K562 (cell line): Measurements from ENCODE around the gene CEP131. TPM values are rescaled to one million over a fixed set of nuclear protein-coding genes. Genes with fewer than 3 reads are reported as not detected.

ENCODE experiments used
- ATAC-seq: fragments of 200-7000 bp; cut with Tn5 transposase; 3 replicates; pipeline ENCODE4 v1.9.1; 2020; ENCODE audit warnings: moderate library complexity
- BruUV-seq: library from RNA; stranded (reverse); fragments of 400-500 nt; replicated peaks from 2 replicates; lab custom pipeline; 2021; lab: Mats Ljungman, UMichigan
- CTCF ChIA-PET: fragments of 300-600 bp; formaldehyde crosslinking; extraction: SDS; loops from one replicate; lab custom pipeline; 2021; ENCODE audit warnings: low intra/inter-chr PET ratio; lab: Yijun Ruan, JAX
- POLR2A ChIA-PET: fragments of 300-600, 350-650 bp; sonication (Branson Sonifier 250); formaldehyde crosslinking; extraction: SDS; loops from one replicate; lab custom pipeline; 2021; ENCODE audit warnings: antibody characterized with exemption, inconsistent platforms; lab: Yijun Ruan, JAX
- DNase-seq, 4 experiments: peaks; one replicate each; pipeline versions ENCODE4 v3.0.0 to v3.0.0-alpha.2; 2011 to 2018; ENCODE audit warnings: low spot score in 3 of 4, mixed read lengths in 3 of 4; ENCODE audit errors: extremely low read depth in 1 of 4
- FAIRE-seq: peaks from 2 replicates; lab custom pipeline; 2011; peaks lifted over from hg19 to GRCh38; lab: Jason Lieb, UNC
- H2AFZ ChIP-seq: 2 replicates; pipeline ENCODE4 v1.6.0; 2011; ENCODE audit warnings: low read depth, low read length, control low read depth, inconsistent platforms
- H3K27ac ChIP-seq: fragments of 200-600 bp; 3 replicates; pipeline ENCODE4 v1.8.0; 2011; ENCODE audit warnings: low read depth, mild to moderate bottlenecking, control low read depth, inconsistent platforms, low read length, moderate library complexity, mixed read lengths; ENCODE audit errors: extremely low read depth
- H3K27me3 ChIP-seq, 2 experiments: fragments of 300-600 bp in 1 of 2; 2 replicates in 1 of 2; 3 replicates in 1 of 2; pipeline versions ENCODE4 v1.6.0 to v1.8.0; 2011; ENCODE audit warnings: inconsistent platforms in 2 of 2, low read length in 2 of 2, mild to moderate bottlenecking in 1 of 2, mixed read lengths in 1 of 2, moderate library complexity in 1 of 2; ENCODE audit not compliant: control insufficient read depth in 2 of 2, insufficient read depth in 2 of 2
- H3K36me3 ChIP-seq: fragments of 300-600 bp; 3 replicates; pipeline ENCODE4 v1.8.0; 2011; ENCODE audit warnings: mild to moderate bottlenecking, low read length, inconsistent platforms; ENCODE audit not compliant: control insufficient read depth, insufficient read depth
- H3K4me1 ChIP-seq, 2 experiments: fragments of 200-600 bp in 1 of 2; replicated peaks in 1 of 2; 2 replicates in 1 of 2; 3 replicates in 1 of 2; pipeline versions ENCODE4 v1.5.1 to v1.8.0; 2011; ENCODE audit warnings: inconsistent platforms in 2 of 2, low read length in 2 of 2, mild to moderate bottlenecking in 1 of 2, mixed read lengths in 1 of 2, moderate library complexity in 1 of 2; ENCODE audit not compliant: control insufficient read depth in 2 of 2, insufficient read depth in 2 of 2
- H3K4me2 ChIP-seq: 2 replicates; pipeline ENCODE4 v1.6.1; 2011; ENCODE audit warnings: low read length, control low read depth, inconsistent platforms, mixed read lengths; ENCODE audit not compliant: insufficient read depth
- H3K4me3 ChIP-seq: fragments of 200-600 bp; sonication (generic), shearing (Covaris generic); 2 replicates; pipeline ENCODE4 v1.5.1; 2016; ENCODE audit warnings: control low read depth, inconsistent platforms
- H3K79me2 ChIP-seq: fragments of 200-600 bp; 3 replicates; pipeline ENCODE4 v1.8.0; 2011; ENCODE audit warnings: low read length, inconsistent platforms; ENCODE audit not compliant: control insufficient read depth, insufficient read depth
- H3K9ac ChIP-seq, 2 experiments: 2 replicates each; pipeline versions ENCODE4 v1.6.0 to v1.6.1; 2011; ENCODE audit warnings: low read depth in 2 of 2, low read length in 2 of 2, control low read depth in 1 of 2, inconsistent platforms in 1 of 2, mild to moderate bottlenecking in 1 of 2, mixed read lengths in 1 of 2; ENCODE audit not compliant: insufficient read depth in 1 of 2
- H3K9me1 ChIP-seq: one replicate; pipeline ENCODE4 v1.6.0; 2011; ENCODE audit warnings: inconsistent platforms, mild to moderate bottlenecking, low read length, moderate library complexity; ENCODE audit not compliant: control insufficient read depth, insufficient read depth
- H3K9me3 ChIP-seq: replicated peaks from 2 replicates; pipeline ENCODE4 v1.5.1; 2011; ENCODE audit warnings: low read depth, low read length, inconsistent platforms; ENCODE audit not compliant: control insufficient read depth, insufficient read depth
- H4K20me1 ChIP-seq: replicated peaks from 2 replicates; pipeline ENCODE4 v1.6.1; 2011; ENCODE audit warnings: low read length, inconsistent platforms, mixed read lengths; ENCODE audit not compliant: control insufficient read depth, insufficient read depth
- CREM ChIP-seq: IDR thresholded peaks from 2 replicates; pipeline ENCODE4 v1.6.1; 2014; ENCODE audit warnings: antibody characterized with exemption, low read depth
- FOXJ3 ChIP-seq: sonication (generic); formaldehyde crosslinking; IDR thresholded peaks from 2 replicates; pipeline ENCODE4 v1.4.0; 2020; ENCODE audit warnings: mild to moderate bottlenecking, missing genetic modification reagents
- HMBOX1 ChIP-seq: sonication (generic); IDR thresholded peaks from 2 replicates; pipeline ENCODE4 v1.6.1; 2016
- HMG20A ChIP-seq: fragments of 450-650 bp; formaldehyde crosslinking; conservative IDR thresholded peaks from 2 replicates; pipeline ENCODE4 v1.4.0; 2020; ENCODE audit warnings: mild to moderate bottlenecking, mixed read lengths
- ILK ChIP-seq: fragments of 450-650 bp; IDR thresholded peaks from 2 replicates; pipeline ENCODE4 v1.6.1; 2016; ENCODE audit warnings: missing genetic modification characterization, low read depth, mild to moderate bottlenecking, missing compliant biosample characterization, moderate library complexity, borderline replicate concordance
- MECOM ChIP-seq: fragments of 250-450 bp; sonication (Bioruptor Pico); IDR thresholded peaks from 2 replicates; pipeline ENCODE4 v1.8.0; 2022; ENCODE audit warnings: inconsistent platforms
- MTF1 ChIP-seq: fragments of 250-450 bp; sonication (Bioruptor Pico); IDR thresholded peaks from 2 replicates; pipeline ENCODE4 v1.9.0; 2021; ENCODE audit warnings: moderate library complexity, mild to moderate bottlenecking, inconsistent platforms, borderline replicate concordance
- NFE2 ChIP-seq: IDR thresholded peaks from 2 replicates; pipeline ENCODE4 v1.6.1; 2014; ENCODE audit warnings: antibody characterized with exemption, low read depth
- POLR2B ChIP-seq: fragments of 450-650 bp; IDR thresholded peaks from 2 replicates; pipeline ENCODE4 v1.6.1; 2018; ENCODE audit warnings: low read depth; ENCODE audit not compliant: partially characterized antibody
- RBM22 ChIP-seq: fragments of 200-400 bp; formaldehyde crosslinking; IDR thresholded peaks from 2 replicates; pipeline ENCODE4 v1.6.1; 2018; ENCODE audit warnings: low read length, low read depth; ENCODE audit not compliant: poor library complexity, severe bottlenecking
- RBM34 ChIP-seq: fragments of 200-400 bp; formaldehyde crosslinking; IDR thresholded peaks from 2 replicates; pipeline ENCODE4 v1.6.1; 2018; ENCODE audit warnings: low read length, borderline replicate concordance; ENCODE audit not compliant: insufficient read depth
- SAFB ChIP-seq: fragments of 200-400 bp; formaldehyde crosslinking; IDR thresholded peaks from 2 replicates; pipeline ENCODE4 v1.6.1; 2017; ENCODE audit warnings: low read depth, low read length, borderline replicate concordance
- STAT5B ChIP-seq: fragments of 250-450 bp; sonication (Bioruptor Pico); IDR thresholded peaks from 2 replicates; pipeline ENCODE4 v1.8.0; 2021; ENCODE audit warnings: mild to moderate bottlenecking, inconsistent platforms
- THAP12 ChIP-seq: fragments of 250-450 bp; sonication (Bioruptor Pico); IDR thresholded peaks from 2 replicates; pipeline ENCODE4 v1.9.0; 2021; ENCODE audit warnings: mild to moderate bottlenecking, inconsistent platforms
- YY1 ChIP-seq, 3 experiments: IDR thresholded peaks; 2 replicates each; pipeline ENCODE4 v1.6.1; 2011; ENCODE audit warnings: low read length in 2 of 3, mild to moderate bottlenecking in 2 of 3, moderate library complexity in 2 of 3, borderline replicate concordance in 1 of 3, control low read depth in 1 of 3, low read depth in 1 of 3; ENCODE audit not compliant: insufficient read depth in 3 of 3, insufficient replicate concordance in 2 of 3, control insufficient read depth in 1 of 3, insufficient read length in 1 of 3; ENCODE audit errors: extremely low read depth in 1 of 3
- ZBTB1 ChIP-seq: sonication (generic); formaldehyde crosslinking; IDR thresholded peaks from 2 replicates; pipeline ENCODE4 v1.8.1; 2023; ENCODE audit warnings: missing genetic modification reagents, low read depth, mild to moderate bottlenecking, borderline replicate concordance
- ZC3H11A ChIP-seq: IDR thresholded peaks from 2 replicates; pipeline ENCODE4 v1.6.1; 2012; ENCODE audit warnings: low read depth, low read length, improper control_type of control experiment
- ZNF77 ChIP-seq: fragments of 250-450 bp; sonication (Bioruptor Pico); IDR thresholded peaks from 2 replicates; pipeline ENCODE4 v1.5.0; 2020
- WGBS: fragments of 100-300 bp; shearing (Covaris generic); methylation state at CpG from one replicate; pipeline ENCODE4 v1.1.6; 2016; ENCODE audit warnings: low coverage, mixed read lengths; ENCODE audit not compliant: insufficient coverage; ENCODE audit errors: missing lambda C conversion rate; 5-methylcytosine and 5-hydroxymethylcytosine counted together
- in situ Hi-C: fragments of 300-500 bp; cut with MboI; formaldehyde crosslinking; loops from 4 replicates; pipeline ENCODE4 v1.15.0; 2018; ENCODE audit warnings: inconsistent platforms, mixed read lengths
- intact Hi-C: fragments of 100-400 bp; cut with micrococcal nuclease; formaldehyde crosslinking; loops from 2 replicates; pipeline ENCODE4 v1.14.2; 2022
- polyA plus RNA-seq, 8 experiments: library from polyadenylated mRNA; depleted of rRNA in 4 of 8; stranded (reverse) in 5 of 8; unstranded in 3 of 8; fragments of >200 nt; fragmentation: Nextera tagmentation in 2 of 8; fragmentation: Illumina TruSeq in 1 of 8; extraction: Ambion mirVana in 2 of 8; extraction: Trizol in 1 of 8; gene quantifications; 2 replicates each; pipeline versions ENCODE4 v1.2.1 to v1.2.3, GENCODE V29; 2011 to 2014; ENCODE audit warnings: inconsistent platforms in 1 of 8, missing spikeins in 1 of 8
- total RNA-seq, 7 experiments: library from RNA; depleted of rRNA in 6 of 7; stranded (reverse); fragments of >200 nt in 6 of 7; fragmentation: Illumina TruSeq in 2 of 7; extraction: Trizol in 2 of 7; gene quantifications; 2 replicates each; pipeline versions ENCODE4 v1.2.1 to v1.2.3, GENCODE V29; 2011 to 2021; ENCODE audit warnings: low replicate concordance in 1 of 7

Gene CEP131
- total and polyA plus RNA-seq, 9 of the 15 experiments (the other 6 are each of a cell fraction or from before 2014, with no cell fraction given): 0.24 to 21.2 (median 2.3) TPM

GRCh38 chr17:81249223-81250040 is 26.7 kb upstream of the CEP131 start:
- FAIRE-seq: no peak
- POLR2A ChIA-PET: interaction anchor here (0.7 to 1.0 kb wide), 2 partner anchors 155 to 269 kb away, joined by 3 to 4 read pairs; no protein-coding TSS in a partner anchor
- no peak for DNase-seq
- H3K79me2 ChIP-seq: no peaks in the 10 kb centered on the region
- no peak overlapping the region for H3K4me3 ChIP-seq
- no peak overlapping the region for H3K27ac ChIP-seq
- no peaks in the 10 kb centered on the region for H3K9me1 ChIP-seq
- no peak overlapping the region for H2AFZ ChIP-seq
- BruUV-seq: no TSS peak
- no peaks in the 10 kb centered on the region for H3K27me3 ChIP-seq
- H3K4me2 ChIP-seq: no peak overlapping the region
- H3K36me3 ChIP-seq: peaks cover 32% of the 10 kb centered on the region; the same call in 1 of the 3 replicates
- peaks cover 0 to 50% of the 10 kb centered on the region in 2 experiments; a peak in 3 of 5 replicates for H3K4me1 ChIP-seq
- ATAC-seq: no peak
- intact Hi-C loops (loop anchor here (5.0 kb wide), 1 partner anchor 43 kb away; no protein-coding TSS in a partner anchor), in situ Hi-C loops (loop anchor here (5.0 to 25.0 kb wide), 2 partner anchors 112 to 233 kb away; no protein-coding TSS in a partner anchor)
- no peaks in the 10 kb centered on the region for H3K9me3 ChIP-seq
- WGBS: 83% methylated on average over 12 of the region's 15 CpGs
- no peaks in the 10 kb centered on the region; the same call in 1 of the 2 replicates for H4K20me1 ChIP-seq
- CTCF ChIA-PET: no interaction called here
- H3K9ac ChIP-seq: no peak overlapping the region
- TF ChIP-seq SAFB (no peak), RBM22 (peak; percentile 12), ILK (no peak), ZBTB1 (no peak), NFE2 (no peak), HMBOX1 (no peak), THAP12 (CRISPR knock-in tag) (no peak), ZNF77 (CRISPR knock-in tag) (no peak), ZC3H11A (no peak), STAT5B (CRISPR knock-in tag) (no peak), POLR2B (no peak), FOXJ3 (no peak), HMG20A (CRISPR knock-in tag) (no peak), MTF1 (CRISPR knock-in tag) (no peak), MECOM (no peak), RBM34 (no peak), CREM (no peak), YY1 (IDR thresholded peaks at IDR 0.05; ENCODE audit: borderline replicate concordance in 1 of 3, control insufficient read depth in 1 of 3, extremely low read depth in 1 of 3, insufficient read depth in 3 of 3, insufficient read length in 1 of 3, insufficient replicate concordance in 2 of 3, low read depth in 1 of 3, low read length in 2 of 3) (no peak)
